PC-3 (cell line): ENCODE data around the gene A2ML1. TPM values are rescaled to one million over a fixed set of nuclear protein-coding genes. Genes with fewer than 3 reads are reported as not detected.

Experiments
- ATAC-seq: fragments of 200-7000 bp; cut with Tn5 transposase; 2 replicates; pipeline ENCODE4 v1.9.1; 2020; ENCODE audit warnings: mild to moderate bottlenecking, moderate library complexity
- BruUV-seq: library from RNA; stranded (reverse); fragments of 400-500 nt; replicated peaks from 2 replicates; lab custom pipeline; 2021; lab: Mats Ljungman, UMichigan
- CTCF ChIA-PET: fragments of 300-600 bp; sonication (Branson Sonifier 250); formaldehyde crosslinking; loops from one replicate; lab custom pipeline; 2022; ENCODE audit warnings: antibody characterized with exemption; lab: Charles Lee
- POLR2A ChIA-PET: fragments of 300-600 bp; sonication (Branson Sonifier 250); formaldehyde crosslinking; loops from one replicate; lab custom pipeline; 2022; ENCODE audit warnings: antibody characterized with exemption; ENCODE audit not compliant: unreplicated experiment; lab: Charles Lee
- DNase-seq: peaks from one replicate; pipeline ENCODE4 v3.0.0-alpha.2; 2015
- H2AFZ ChIP-seq: fragments of 300-600 bp; sonication (generic); 2 replicates; pipeline ENCODE4 v1.6.0; 2016; ENCODE audit warnings: antibody characterized with exemption, low read length
- H3F3A ChIP-seq: fragments of 300-600 bp; sonication (generic); one replicate; pipeline ENCODE4 v1.6.0; 2017; ENCODE audit warnings: antibody characterized with exemption, low read length, control low read depth, mild to moderate bottlenecking; ENCODE audit not compliant: unreplicated experiment
- H3K27ac ChIP-seq: fragments of 300-600 bp; sonication (generic); 2 replicates; pipeline ENCODE4 v1.5.1; 2016; ENCODE audit warnings: mild to moderate bottlenecking, low read length
- H3K27me3 ChIP-seq: fragments of 300-600 bp; sonication (generic); 2 replicates; pipeline ENCODE4 v1.6.1; 2016; ENCODE audit warnings: low read length, mixed read lengths
- H3K36me3 ChIP-seq: fragments of 300-600 bp; sonication (generic); 2 replicates; pipeline ENCODE4 v1.6.1; 2016; ENCODE audit warnings: low read depth, mixed run types, low read length, mixed read lengths
- H3K4me1 ChIP-seq: fragments of 300-600 bp; sonication (generic); 2 replicates; pipeline ENCODE4 v1.5.1; 2016; ENCODE audit warnings: low read length; ENCODE audit not compliant: insufficient read depth
- H3K4me2 ChIP-seq: fragments of 300-600 bp; sonication (generic); 2 replicates; pipeline ENCODE4 v1.6.0; 2016; ENCODE audit warnings: low read length
- H3K4me3 ChIP-seq: fragments of 300-600 bp; sonication (generic); 2 replicates; pipeline ENCODE4 v1.5.1; 2016; ENCODE audit warnings: mild to moderate bottlenecking, low read length, mixed read lengths
- H3K79me2 ChIP-seq: fragments of 300-600 bp; sonication (generic); 2 replicates; pipeline ENCODE4 v1.6.1; 2017; ENCODE audit warnings: low read length, mixed read lengths
- H3K9ac ChIP-seq: fragments of 300-600 bp; sonication (generic); 2 replicates; pipeline ENCODE4 v1.6.0; 2016; ENCODE audit warnings: mild to moderate bottlenecking, low read length
- H3K9me2 ChIP-seq: fragments of 300-600 bp; sonication (generic); replicated peaks from 2 replicates; pipeline ENCODE4 v1.6.1; 2016; ENCODE audit warnings: mixed run types, low read length, mixed read lengths
- H3K9me3 ChIP-seq: fragments of 300-600 bp; sonication (generic); 2 replicates; pipeline ENCODE4 v1.6.1; 2016; ENCODE audit warnings: low read length, mixed read lengths
- H4K20me1 ChIP-seq: fragments of 300-600 bp; sonication (generic); 2 replicates; pipeline ENCODE4 v1.6.1; 2016; ENCODE audit warnings: low read length, mixed read lengths
- CTCF ChIP-seq: fragments of 300-600 bp; sonication (generic); conservative IDR thresholded peaks from 2 replicates; pipeline ENCODE4 v1.5.1; 2017; ENCODE audit warnings: antibody characterized with exemption, low read depth, mild to moderate bottlenecking, low read length
- EZH2 ChIP-seq: fragments of 300-600 bp; sonication (generic); IDR thresholded peaks from one replicate; pipeline ENCODE4 v1.6.1; 2017; ENCODE audit warnings: antibody characterized with exemption, mild to moderate bottlenecking, low read length; ENCODE audit not compliant: unreplicated experiment
- EZH2phosphoT487 ChIP-seq: fragments of 300-600 bp; sonication (generic); IDR thresholded peaks from 2 replicates; pipeline ENCODE4 v1.6.1; 2018; ENCODE audit warnings: mild to moderate bottlenecking, antibody characterized with exemption, low read length, borderline replicate concordance
- intact Hi-C: fragments of 100-400 bp; cut with micrococcal nuclease; formaldehyde crosslinking; loops from 2 replicates; pipeline ENCODE4 v1.9.0; 2023
- total RNA-seq: library from RNA; depleted of rRNA; stranded (reverse); fragments of >200 nt; gene quantifications from 2 replicates; pipeline ENCODE4 v1.2.3, GENCODE V29; 2014

Gene A2ML1
- total RNA-seq, 1 experiment from 2014 or later = 0.36 TPM

GRCh38 chr12:8829621-8830020 lies 7.2 kb downstream of the A2ML1 start:
- POLR2A ChIA-PET = no interaction called here
- intact Hi-C loops = no loop called here
- BruUV-seq = no TSS peak
- no peak for DNase-seq
- H3K9ac ChIP-seq = no peak overlapping the region
- H2AFZ ChIP-seq = no peak overlapping the region
- no peaks in the 10 kb centered on the region for H3K79me2 ChIP-seq
- H3K9me3 ChIP-seq = no peaks in the 10 kb centered on the region
- ATAC-seq = no peak
- no peaks in the 10 kb centered on the region for H3K4me1 ChIP-seq
- no peaks in the 10 kb centered on the region for H3K9me2 ChIP-seq
- H3K4me3 ChIP-seq = no peak overlapping the region
- no peaks in the 10 kb centered on the region for H3F3A ChIP-seq
- no peak overlapping the region for H3K4me2 ChIP-seq
- H4K20me1 ChIP-seq = no peaks in the 10 kb centered on the region
- no peak overlapping the region for H3K27ac ChIP-seq
- H3K27me3 ChIP-seq = no peaks in the 10 kb centered on the region
- no peaks in the 10 kb centered on the region for H3K36me3 ChIP-seq
- CTCF ChIA-PET = no interaction called here
- no peak for TF ChIP-seq EZH2
- TF ChIP-seq EZH2phosphoT487 = no peak
- TF ChIP-seq CTCF = no peak

GRCh38 chr12:8831116-8831515 lies 8.7 kb downstream of the A2ML1 start:
- Histone ChIP-seq H3K27me3 (no peaks in the 10 kb centered on the region), H3K4me3 (no peak overlapping the region), H4K20me1 (no peaks in the 10 kb centered on the region), H3K79me2 (no peaks in the 10 kb centered on the region), H3K9ac (no peak overlapping the region), H3K27ac (no peak overlapping the region), H2AFZ (no peak overlapping the region), H3K36me3 (no peaks in the 10 kb centered on the region), H3F3A (no peaks in the 10 kb centered on the region), H3K4me1 (no peaks in the 10 kb centered on the region), H3K4me2 (no peak overlapping the region), H3K9me2 (no peaks in the 10 kb centered on the region), H3K9me3 (no peaks in the 10 kb centered on the region)
- BruUV-seq = no TSS peak
- ATAC-seq = no peak
- ChIA-PET POLR2A (no interaction called here), CTCF (no interaction called here)
- intact Hi-C loops = no loop called here
- DNase-seq = no peak
- TF ChIP-seq EZH2phosphoT487 = no peak

- Histone ChIP-seq H3K9me3 (no peaks in the 10 kb centered on the region), H3K9me2 (no peaks in the 10 kb centered on the region), H3K27ac (no peak overlapping the region), H2AFZ (no peak overlapping the region), H3F3A (no peaks in the 10 kb centered on the region), H3K4me1 (no peaks in the 10 kb centered on the region), H3K4me3 (no peak overlapping the region), H4K20me1 (no peaks in the 10 kb centered on the region), H3K9ac (no peak overlapping the region), H3K4me2 (no peak overlapping the region), H3K27me3 (no peaks in the 10 kb centered on the region), H3K79me2 (no peaks in the 10 kb centered on the region), H3K36me3 (no peaks in the 10 kb centered on the region)
- DNase-seq (no peak), ATAC-seq (no peak)
- POLR2A ChIA-PET = no interaction called here
- intact Hi-C loops = no loop called here
- TF ChIP-seq CTCF (no peak), EZH2phosphoT487 (no peak), EZH2 (no peak)
- CTCF ChIA-PET = no interaction called here
- no TSS peak for BruUV-seq
Observed at GRCh38 chr12:8832500-8832899, 10.1 kb downstream of the A2ML1 start.
